Hindlimb muscle (tissue), 1 donor: Measurements from ENCODE around the gene SH2D3C. TPM values are rescaled to one million over a fixed set of nuclear protein-coding genes. Genes with fewer than 3 reads are reported as not detected.

ENCODE experiments used
- DNase-seq: peaks from one replicate; pipeline ENCODE4 v3.0.0-alpha.2; 2013
- polyA plus RNA-seq: library from polyadenylated mRNA; unstranded; fragments of 120-200 nt; gene quantifications from one replicate; pipeline ENCODE4 v1.2.1, GENCODE V29; 2013; ENCODE audit not compliant: insufficient read length

SH2D3C gene
- polyA plus RNA-seq, 1 donor: 28.2 TPM

DNA sequence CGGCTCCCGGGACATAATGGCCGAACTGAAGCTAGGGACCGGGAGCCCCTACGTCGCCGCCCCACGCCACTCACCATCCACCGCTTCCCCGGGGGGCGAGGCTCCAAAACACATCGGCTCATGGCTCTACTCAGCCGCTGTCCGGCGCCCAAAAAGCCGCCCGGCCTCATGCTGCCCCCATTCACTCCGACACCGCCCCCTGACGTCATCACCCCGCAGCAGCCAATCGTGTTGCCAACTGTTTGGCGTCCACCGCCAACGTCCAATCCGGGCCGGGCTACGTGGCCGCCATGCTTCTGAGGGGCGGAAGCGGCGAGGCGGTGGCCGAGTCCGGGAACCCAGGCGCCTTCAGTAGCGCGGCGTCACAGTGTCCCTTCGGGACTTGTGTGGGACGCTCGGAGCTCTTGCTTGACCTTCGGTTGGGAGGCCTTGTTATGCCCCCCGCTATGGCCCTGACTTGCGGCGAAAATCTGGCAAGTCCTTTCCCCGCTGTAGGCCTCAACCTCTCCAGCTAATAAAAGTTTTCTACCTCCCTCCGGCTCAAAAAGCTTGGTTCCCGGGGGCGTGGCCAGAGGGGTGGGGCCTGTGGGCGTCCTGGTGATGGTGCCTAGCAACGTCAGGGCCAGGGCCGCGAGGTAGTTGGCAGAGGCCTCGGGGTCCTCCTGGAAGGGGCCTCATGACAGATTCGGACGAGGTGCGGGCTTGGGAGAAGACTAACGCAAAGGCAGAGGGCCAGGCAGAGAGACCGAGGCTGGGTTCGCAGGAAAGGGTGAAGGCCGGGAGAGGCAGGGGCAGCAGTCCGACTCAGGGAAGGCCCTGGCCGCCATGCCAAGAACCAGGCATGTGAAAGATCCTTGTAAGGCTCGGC is 62.8 kb downstream of the SH2D3C start, which contains the start of the genes PTRH1 and TTC16:
TSS of gene PTRH1 (minus strand) at position 194 of the 868 bp plus-strand sequence. CDS start at position 170, 24 bp downstream.
TSS of gene TTC16 (plus strand) at position 610 of the 868 bp plus-strand sequence. CDS start at position 677, 67 bp downstream.
- DNase-seq: peak; percentile 98

DNA sequence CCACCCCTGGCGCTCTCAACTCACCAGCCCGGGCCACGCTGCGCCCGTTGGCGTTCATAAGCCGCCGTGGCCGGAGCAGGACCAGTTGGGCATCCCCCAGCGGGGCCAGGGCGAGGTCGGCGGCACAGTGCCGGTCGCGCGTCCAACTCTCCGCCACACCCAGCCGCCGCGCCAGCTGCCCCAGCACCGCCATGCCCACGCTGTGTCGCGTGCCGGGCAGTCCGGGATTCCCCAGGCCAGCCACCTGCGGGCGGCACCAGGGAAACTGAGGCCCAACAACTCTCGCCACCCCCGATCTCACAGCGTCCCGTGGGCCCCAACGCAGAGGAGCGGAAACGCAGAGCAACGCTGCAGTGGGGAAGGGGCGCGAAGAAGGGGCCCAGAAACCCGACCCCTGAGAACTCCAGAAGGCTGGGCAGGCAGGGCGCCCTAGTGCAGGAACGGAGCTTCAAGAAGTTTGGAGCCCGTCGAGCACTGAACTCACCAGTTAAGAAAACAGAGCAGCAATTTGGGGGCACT is 63.5 kb downstream of the SH2D3C start:
- DNase-seq: peak; percentile 29

DNA sequence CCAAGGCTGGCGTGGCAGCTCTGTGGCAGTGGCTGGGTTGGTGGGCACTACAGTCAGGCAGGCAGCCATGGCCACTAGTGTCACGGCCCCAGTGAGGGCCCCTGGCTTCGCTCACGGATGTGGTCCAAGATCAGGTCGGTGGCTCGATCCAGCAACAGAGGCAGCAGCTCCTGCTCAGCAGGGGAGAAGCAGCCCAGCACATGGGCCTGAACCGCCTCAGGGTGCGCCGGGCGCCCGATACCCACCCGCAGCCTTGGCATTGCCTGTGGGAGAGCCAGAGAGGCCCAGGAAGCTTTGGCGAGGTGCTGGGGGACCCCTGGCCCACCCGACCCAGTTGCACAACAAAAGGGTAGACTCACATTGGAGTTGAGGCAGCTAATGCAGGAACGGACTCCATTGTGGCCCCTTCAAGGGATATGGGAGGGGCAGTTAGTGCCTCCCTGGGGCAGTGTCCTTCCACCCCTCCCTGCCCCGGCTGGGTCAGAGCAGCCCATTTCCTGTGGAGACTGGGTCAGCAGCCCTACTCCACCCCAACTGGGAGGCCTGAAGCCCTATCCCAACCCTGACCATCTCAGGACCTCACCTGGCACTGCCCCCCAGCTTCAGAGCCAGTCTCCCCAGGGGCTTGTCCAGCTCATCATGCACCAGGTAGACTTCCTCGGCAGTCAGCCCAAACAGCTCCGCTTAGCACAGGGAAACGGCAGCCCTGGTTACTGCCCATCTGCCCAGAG is 64.3 kb downstream of the SH2D3C start:
- no peak for DNase-seq

DNA sequence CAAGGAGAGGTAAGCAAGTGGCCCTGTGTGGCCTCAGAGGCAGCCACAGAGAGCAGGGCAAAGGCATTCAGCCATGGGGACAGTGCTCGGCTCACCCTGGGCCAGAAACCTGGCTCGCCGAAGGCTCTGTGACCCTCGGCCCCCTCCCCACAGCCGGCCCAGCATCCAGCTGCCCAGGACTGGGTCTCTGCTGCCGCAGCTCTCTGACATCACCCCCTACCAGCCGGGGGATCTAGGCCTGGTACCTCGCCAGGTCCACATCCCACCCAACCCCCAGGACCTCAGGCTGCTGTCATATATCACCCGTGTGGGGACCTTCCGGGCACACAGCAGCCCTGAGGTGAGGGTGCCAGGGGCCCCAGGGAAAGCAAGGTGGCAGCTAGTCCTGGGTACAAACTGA is 65.6 kb downstream of the SH2D3C start:
- DNase-seq: no peak

DNA sequence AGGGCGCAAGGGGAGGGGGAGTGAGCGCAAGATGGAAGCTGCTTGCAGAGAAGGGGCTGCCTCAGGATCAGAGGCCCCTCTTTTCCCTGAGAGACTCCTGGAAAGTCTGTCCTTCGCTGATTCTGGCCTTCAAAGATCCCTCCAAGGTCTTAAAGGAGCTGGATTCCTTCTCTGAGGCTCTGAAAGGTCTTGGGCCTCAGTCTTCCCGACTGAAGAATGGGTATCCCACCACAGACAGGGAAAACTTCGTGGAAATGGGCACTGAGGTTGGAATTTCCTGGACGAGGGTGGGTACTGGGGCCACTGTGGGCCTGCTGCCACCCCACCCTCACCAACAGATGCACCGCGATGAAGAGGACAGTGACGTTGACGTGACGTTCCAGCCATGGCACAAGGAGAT is 66.1 kb downstream of the SH2D3C start:
- no peak for DNase-seq

DNA sequence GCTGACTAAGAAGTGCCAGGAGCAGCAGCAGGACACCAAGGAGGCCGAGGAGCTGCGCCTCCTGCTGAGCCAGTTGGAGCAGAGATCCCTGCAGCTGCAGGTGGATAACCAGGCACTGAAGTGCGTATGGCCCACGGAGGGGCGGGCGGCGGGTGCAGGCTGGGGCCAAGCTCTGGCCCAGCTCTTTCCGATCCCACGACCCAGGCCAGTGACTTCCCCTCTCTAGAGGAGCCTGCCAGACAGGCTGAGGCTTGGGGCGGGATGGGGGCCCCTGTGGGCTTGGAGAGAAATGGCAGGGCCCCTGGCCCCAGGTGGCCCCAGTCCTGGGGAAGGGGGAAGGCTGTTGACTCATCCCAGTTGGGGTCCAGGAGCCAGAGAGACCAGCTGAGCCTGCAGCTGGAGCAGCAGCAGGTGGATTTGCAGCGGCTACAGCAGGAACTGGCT is 66.6 kb downstream of the SH2D3C start:
- DNase-seq: peak; percentile 36

DNA sequence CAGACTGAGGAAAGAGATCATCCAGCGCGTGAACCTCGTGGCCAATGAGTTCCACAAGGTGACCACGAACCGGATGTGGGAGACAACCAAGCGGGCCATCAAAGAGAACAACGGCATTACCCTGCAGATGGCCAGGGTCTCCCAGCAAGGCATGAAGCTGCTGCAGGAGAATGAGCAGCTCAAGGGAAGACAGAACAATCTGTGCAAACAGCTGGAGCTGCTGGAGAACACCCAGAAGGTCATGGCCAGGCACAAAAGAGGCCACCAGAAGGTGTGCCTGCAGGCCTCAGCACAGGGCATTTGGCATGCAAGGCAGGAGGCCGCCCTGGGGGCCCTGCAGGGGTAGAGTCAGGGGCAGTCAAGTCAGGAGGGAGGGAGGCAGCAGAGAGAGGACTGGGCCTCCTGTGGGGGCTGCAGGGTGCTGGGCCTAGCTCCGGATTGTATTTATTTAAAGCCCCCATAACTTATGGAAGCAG is 67.2 kb downstream of the SH2D3C start:
- no peak for DNase-seq

DNA sequence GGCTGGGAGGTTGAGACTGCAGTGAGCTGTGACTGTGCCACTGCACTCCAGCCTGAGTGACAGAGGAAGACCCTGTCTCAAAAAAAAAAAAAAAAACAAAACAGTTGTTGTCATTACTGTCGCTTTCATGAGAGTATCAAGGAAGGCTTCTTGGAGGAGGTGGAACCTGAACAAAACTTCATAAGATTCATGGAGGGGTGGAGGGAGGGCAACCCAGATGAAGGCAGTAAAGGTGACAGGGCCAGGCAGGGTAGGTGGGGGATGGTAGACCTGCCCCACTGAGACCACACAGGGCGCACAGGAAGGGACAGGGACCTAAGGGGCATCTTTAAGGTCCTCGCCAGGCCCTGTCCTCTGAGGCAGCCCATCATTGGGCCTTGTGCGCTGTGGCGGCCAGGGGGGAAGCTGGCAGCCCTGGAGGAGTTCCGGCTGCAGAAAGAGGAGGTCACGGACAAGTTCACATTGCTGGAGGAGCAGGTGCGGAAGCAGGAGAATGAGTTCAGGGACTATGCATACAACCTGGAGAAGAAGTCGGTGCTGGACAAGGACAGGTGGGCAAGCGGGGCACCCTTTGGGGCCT is 68.2 kb downstream of the SH2D3C start:
- DNase-seq: no peak

DNA sequence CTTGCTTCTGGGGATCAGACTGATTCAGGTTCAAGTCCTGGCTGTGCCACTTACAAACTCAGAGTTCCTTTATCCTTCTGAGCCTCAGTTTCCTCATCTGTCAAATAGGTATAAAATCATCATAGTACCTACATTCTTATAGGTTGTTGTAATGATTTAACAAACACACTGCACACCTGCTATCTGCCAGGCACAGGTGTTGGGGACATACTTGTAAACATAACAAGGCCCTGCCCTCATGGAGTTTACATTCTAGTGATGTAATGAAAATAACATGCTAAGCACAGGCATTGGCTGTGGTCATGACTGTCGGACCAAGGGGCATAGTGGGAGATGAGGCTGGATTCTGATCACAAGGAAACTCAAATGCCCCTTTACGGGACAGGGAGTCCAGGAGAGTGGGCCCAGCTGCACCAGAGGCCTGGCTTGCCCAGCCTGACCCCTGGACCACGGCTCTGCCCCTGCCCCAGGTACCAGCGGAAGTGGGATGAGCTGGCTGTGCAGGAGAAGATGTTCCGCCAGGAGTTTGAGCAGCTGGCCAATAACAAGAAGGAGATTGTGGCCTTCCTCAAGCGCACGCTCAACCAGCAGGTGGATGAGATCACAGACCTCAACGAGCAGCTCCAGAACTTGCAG is 69.4 kb downstream of the SH2D3C start:
- no peak for DNase-seq

DNA sequence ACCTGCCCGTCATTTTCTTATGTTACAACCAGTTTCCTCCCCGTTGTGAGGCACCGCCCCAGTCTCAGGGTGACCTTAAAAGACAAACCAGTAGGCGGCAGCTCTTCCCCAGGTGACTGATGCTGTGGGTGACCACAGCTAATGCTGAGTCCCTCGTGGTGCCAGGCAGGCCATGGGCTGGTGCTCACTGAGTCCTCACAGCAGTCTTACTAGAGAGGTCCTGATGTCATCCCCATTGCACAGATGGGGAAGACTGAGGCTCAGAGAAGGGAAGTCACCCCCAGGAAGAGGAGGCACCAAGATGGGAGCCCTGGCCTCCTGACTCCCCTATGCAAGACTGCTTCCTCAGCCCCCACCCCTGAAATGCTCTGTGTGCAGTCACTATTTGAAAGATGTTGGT is 70.7 kb downstream of the SH2D3C start:
- no peak for DNase-seq

DNA sequence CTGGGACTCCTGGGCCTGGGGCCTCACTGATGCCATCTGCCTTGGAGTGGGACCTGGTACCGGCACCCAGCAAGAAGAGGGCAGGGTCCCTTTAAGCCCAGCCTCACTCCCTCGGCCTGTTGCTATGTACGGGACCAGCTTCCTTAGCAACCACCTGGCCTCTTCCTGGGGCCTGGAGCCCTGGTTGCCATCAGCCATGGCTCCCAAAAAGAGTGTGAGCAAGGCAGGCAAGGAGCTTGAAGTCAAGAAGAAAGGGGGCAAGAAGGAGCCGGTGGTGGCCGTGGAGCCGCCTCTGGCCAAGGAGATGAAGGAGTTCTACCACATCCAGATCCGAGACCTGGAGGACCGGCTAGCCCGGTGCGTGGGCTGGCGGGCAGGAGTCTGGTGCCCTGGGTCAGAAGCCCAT is 71.6 kb downstream of the SH2D3C start, which contains the start of gene CFAP157:
TSS of gene CFAP157 (plus strand) at position 153 of the 406 bp plus-strand sequence. CDS start at position 197, 44 bp downstream.
- no peak for DNase-seq

DNA sequence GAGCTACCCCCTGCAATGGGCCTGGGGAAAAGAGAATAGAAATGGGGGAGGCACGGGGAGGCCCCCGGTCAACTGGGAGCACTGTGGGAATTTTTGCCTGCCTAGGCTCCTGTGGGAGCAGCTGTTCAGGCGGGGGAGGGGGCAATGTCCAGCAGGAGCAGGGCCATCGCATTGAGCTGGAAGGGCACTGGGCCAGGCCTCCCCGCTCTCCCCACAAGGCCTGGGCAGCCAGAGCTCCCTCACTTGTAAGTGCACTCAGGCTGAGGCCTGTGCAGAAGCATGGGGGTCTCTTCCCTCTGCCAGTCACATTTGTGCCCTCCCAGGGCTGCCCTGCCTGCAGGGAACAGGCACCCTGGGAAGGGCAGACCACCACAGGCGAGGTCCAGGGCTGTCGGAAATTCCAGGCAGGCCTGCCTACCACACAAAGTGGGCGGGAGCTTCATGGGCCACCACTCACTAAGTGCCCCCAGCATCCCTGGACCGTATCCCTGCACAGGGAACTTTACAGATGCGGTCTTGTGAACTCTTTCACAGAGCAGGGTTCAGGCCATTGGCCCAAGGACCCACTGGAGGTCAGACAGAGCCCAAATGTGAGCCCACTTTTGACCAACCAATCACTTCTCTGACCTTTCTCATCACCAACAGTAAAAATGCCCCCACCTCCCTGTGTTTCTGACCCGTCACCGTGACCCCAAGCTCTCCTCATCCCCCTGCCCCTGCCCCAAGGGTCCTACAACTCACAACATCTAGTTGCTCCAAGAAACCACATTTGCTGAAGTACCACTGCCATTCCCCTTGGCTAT is 72.7 kb downstream of the SH2D3C start:
- no peak for DNase-seq

DNA sequence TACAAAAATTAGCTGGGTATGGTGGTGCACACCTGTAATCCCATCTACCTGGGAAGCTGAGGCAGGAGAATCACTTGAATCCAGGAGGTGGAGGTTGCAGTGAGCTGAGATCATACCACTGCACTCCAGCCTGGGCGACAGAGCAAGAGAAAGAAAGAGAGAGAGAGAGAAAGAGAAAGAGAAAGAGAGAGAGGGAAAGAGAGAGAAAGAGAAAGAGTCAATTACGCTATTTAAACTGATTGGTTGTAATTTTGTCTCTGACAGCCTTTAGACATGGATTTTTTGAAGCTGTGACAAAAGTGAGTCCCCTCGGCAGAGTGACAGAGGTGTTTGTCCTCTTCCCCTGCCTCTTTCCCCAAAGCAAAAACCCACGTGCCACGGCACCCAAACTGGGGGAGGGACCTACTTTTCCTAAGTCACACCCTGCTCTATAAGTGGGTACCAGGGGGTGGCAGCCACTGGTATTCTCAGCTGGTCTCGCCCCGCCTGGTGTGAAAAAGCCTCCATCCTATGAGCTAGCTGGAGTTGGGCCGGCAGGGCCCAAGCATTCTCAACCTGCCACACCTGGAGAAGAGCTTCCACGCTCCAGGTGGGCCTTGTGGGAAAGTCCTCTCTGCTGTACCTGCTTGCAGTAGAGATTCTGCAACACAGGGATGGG is 75.0 kb downstream of the SH2D3C start:
- no peak for DNase-seq

DNA sequence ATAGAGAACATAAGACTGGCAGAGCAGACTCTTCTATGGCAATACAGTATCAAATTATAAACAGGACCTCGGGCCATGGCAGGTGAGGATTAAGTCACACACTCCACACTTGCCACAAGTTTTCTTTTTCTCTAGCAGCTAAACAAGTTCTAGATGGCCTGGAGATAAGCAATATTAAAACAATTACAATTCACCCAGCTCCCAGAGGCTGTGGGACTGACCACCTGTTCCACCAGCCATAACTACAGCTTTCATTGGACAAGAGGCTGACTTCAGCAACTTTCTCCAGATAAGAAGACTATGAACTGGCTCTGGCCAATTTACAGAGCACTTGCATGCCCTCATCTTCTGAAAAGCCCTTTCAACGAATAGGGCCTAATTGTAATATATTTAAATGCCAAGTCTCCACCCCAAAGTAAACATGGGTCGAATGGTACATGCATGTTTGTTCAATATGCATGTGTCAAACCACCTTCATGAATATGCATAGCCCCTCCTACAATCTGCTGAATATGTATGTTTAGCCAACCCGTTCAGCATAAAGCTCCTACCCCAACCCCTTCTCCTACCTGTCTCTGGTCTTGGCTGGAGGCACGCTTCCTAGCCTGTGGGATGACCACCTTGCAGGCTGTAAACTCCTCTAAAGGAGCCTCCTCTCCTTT is 77.7 kb downstream of the SH2D3C start:
- no peak for DNase-seq

DNA sequence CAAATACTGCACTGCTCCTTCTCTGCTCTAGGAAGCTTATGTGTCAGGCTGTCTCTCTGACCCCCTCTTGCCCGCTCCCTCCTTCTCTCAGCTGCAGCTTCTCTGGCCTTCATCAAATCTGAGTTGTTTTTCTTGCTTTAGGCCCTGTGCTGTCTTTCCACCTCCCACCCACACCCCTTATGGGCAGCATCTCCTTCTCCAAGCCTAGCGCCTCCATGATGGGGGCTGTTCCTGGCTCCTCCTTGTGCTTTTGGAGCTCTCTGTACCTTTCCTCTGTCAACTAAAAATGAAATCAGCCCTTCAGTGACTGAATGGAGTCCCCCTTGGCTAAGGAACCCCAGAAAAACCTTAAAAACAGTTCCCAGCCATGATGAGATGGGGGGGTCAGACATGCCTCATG is 78.3 kb downstream of the SH2D3C start:
- no peak for DNase-seq

DNA sequence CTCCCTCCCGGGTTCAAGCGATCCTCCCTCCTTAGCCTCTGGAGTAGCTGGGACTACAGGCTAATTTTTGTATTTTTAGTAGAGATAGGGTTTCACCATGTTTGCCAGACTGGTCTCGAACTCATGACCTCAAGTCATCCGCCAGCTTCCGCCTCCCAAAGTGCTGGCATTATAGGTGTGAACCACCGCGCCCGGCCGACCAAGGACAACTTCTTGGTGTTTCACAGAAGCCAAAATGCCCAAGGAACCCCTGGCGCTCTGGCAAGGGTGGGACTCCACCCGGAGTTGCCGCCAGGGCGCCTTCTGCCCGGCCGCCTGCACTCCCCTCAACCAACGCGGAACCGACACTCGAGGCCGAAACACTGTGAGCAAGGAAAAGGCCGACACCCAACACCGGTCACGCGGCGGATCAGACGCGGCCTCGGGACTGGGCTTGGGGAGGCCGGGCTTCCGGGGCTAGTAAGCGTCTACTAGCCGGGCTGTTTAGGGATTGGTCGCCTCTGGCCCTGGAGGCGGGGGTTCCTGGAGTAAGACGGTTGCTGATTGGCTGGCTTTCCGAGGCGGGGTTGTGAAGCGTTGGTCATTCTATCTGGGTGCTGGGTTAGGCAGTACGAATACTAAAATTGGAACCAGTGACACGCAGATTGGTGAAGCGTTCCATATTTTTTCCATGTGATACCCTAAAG is 79.3 kb downstream of the SH2D3C start:
- DNase-seq: peak; percentile 95

DNA sequence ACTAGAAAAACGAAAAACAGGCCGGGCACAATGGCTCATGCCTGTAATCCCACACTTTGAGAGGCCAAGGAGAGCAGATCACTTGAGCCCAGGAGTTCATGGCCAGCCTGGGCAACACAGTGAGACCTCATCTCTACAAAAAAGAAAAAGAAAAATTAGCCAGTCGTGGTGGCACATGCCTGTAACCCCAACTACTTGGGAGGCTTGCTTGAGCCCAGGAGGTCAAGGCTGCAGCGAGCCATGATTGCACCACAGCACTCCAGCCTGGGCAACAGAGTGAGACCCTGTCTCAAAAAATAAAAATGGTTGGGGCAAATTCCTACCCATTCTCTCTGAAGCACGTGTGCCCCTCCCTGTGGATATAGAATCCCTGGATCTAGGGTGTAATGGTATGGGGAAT is 80.1 kb downstream of the SH2D3C start:
- no peak for DNase-seq

DNA sequence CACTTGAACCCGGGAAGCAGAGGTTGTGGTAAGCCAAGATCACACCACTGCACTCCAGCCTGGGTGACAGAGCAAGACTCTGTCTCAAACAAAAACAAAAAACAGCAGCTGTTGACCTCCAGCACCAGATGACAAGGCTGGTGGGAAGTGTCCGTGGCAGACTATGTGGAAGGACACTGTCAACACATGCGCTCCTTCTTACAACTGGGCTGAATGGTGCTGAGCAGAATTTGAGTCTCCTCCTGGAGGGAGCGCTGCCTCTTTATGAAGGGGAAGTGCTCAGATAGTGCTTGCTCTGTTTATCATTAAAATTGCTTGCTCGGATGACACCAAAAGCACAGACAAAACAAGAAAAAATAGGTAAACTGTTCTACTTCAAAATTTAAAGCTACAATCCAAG is 80.9 kb downstream of the SH2D3C start:
- DNase-seq: no peak
